GM18499 (cell line): Measurements from ENCODE around the gene ZAR1L.
"Not testable (repeated sequence)": the region's sequence is repeated elsewhere in the genome, so short reads cannot be mapped to it uniquely, and the experiment has no call there.

Experiments
- ATAC-seq: cut with Tn5 transposase; IDR thresholded peaks from one replicate; pipeline ENCODE4 v1.9.1; 2021; ENCODE audit warnings: moderate number of reproducible peaks; ENCODE audit not compliant: insufficient read depth, unreplicated experiment

Gene ZAR1L

GRCh38 chr13:32315238-32316027 is at the start of gene ZAR1L, which contains the start of gene BRCA2:
Gene ZAR1L (minus strand): TSS chr13:32315363. CDS start chr13:32311925, 3,438 bp downstream.
Gene BRCA2 (plus strand): TSS chr13:32315508. CDS start chr13:32316461, 953 bp downstream.
- ATAC-seq = peak; percentile 59

- ATAC-seq = no peak
These were observed 47.4 kb upstream of the ZAR1L start for GRCh38 chr13:32362574-32362973.

GRCh38 chr13:32355935-32356334 is 40.8 kb upstream of the ZAR1L start:
- ATAC-seq = not testable (repeated sequence)

- ATAC-seq = no peak
These were observed 38.9 kb upstream of the ZAR1L start for GRCh38 chr13:32354040-32354439.

- not testable (repeated sequence) for ATAC-seq
These were observed 35.8 kb upstream of the ZAR1L start for GRCh38 chr13:32350839-32351441.

- ATAC-seq = no peak
These were observed 32.5 kb upstream of the ZAR1L start for GRCh38 chr13:32347651-32348050.

GRCh38 chr13:32340914-32341313 is 25.8 kb upstream of the ZAR1L start:
- no peak for ATAC-seq

GRCh38 chr13:32334671-32335070 is 19.5 kb upstream of the ZAR1L start:
- no peak for ATAC-seq

- ATAC-seq = no peak
These were observed 15.3 kb upstream of the ZAR1L start for GRCh38 chr13:32330441-32330840.

GRCh38 chr13:32323912-32324311 is 8.7 kb upstream of the ZAR1L start:
- no peak for ATAC-seq

- ATAC-seq = no peak
These were observed 5.4 kb upstream of the ZAR1L start for GRCh38 chr13:32320528-32320927.

GRCh38 chr13:32317716-32318465 is 2.7 kb upstream of the ZAR1L start:
- ATAC-seq = no peak

- ATAC-seq = no peak
These were observed 1.3 kb upstream of the ZAR1L start for GRCh38 chr13:32316501-32316900.

- ATAC-seq = peak; percentile 30
These were observed 821 bp upstream of the ZAR1L start for GRCh38 chr13:32316028-32316339.

GRCh38 chr13:32314271-32315237 is 609 bp downstream of the ZAR1L start:
- ATAC-seq = peak; percentile 19

GRCh38 chr13:32311188-32311897 is 3.8 kb downstream of the ZAR1L start:
- no peak for ATAC-seq

GRCh38 chr13:32310134-32310706 is 4.9 kb downstream of the ZAR1L start:
- ATAC-seq = no peak

- ATAC-seq = no peak
These were observed 5.6 kb downstream of the ZAR1L start for GRCh38 chr13:32309312-32310133.
